ENCODE measurements around the gene CDCA7L.

The CDCA7L gene

DNA sequence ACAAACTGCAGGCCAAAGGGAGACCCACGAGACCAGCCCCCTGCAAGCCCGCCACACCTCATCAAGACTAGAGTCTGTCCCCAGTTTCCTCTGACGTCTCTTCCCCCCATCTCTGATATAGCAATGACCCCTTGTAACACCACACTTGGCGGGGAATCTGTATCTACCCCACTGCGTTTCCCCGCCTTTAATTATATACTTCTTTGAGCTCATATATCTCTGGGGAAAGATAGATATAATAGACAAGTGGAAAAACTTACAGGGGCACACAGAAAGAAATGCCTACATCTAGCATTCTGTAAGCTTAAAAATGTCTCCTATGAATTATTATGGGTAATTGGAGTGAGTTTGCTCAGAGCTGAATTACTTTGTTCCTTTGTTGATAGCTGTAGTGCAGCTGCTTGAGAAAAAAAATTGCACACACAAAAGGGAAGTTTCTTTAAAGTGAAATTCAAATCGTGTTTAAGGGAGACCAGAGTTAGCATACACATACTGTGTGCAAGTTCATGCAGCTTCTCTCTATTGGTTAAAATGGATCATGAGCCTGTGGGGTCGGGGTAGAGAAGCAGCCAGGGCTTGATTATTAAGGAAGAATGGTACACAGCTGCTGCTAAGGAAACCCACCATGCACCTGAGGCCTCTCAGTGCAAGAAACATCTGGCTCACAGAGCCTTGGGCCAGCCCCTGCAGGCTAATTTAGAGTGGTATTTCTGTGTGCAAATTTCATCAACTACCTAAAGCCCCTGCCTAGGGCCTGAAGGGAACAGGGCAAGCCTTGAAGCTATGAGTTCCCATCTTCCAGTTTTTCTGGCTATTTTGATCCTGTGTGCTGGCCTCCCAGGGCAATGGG is 32.5 kb downstream of the CDCA7L start:
- TF ChIP-seq, protein P1, sequence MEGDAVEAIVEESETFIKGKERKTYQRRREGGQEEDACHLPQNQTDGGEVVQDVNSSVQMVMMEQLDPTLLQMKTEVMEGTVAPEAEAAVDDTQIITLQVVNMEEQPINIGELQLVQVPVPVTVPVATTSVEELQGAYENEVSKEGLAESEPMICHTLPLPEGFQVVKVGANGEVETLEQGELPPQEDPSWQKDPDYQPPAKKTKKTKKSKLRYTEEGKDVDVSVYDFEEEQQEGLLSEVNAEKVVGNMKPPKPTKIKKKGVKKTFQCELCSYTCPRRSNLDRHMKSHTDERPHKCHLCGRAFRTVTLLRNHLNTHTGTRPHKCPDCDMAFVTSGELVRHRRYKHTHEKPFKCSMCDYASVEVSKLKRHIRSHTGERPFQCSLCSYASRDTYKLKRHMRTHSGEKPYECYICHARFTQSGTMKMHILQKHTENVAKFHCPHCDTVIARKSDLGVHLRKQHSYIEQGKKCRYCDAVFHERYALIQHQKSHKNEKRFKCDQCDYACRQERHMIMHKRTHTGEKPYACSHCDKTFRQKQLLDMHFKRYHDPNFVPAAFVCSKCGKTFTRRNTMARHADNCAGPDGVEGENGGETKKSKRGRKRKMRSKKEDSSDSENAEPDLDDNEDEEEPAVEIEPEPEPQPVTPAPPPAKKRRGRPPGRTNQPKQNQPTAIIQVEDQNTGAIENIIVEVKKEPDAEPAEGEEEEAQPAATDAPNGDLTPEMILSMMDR (conservative IDR thresholded peaks at IDR 0.05; ENCODE audit: low read depth, low read length): no peak
- no peak for DNase-seq (ENCODE audit: low read depth)
- H3K4me3 ChIP-seq (ENCODE audit: low read depth, low read length): no peak overlapping the region

- TF ChIP-seq, protein P1 (conservative IDR thresholded peaks at IDR 0.05; ENCODE audit: low read depth, low read length): no peak
- peak; percentile 20 for DNase-seq (ENCODE audit: low read depth)
- H3K4me3 ChIP-seq (ENCODE audit: low read depth, low read length): no peak overlapping the region
Observed at GRCh38 chr7:21912305-21912704, 33.4 kb downstream of the CDCA7L start.

DNA sequence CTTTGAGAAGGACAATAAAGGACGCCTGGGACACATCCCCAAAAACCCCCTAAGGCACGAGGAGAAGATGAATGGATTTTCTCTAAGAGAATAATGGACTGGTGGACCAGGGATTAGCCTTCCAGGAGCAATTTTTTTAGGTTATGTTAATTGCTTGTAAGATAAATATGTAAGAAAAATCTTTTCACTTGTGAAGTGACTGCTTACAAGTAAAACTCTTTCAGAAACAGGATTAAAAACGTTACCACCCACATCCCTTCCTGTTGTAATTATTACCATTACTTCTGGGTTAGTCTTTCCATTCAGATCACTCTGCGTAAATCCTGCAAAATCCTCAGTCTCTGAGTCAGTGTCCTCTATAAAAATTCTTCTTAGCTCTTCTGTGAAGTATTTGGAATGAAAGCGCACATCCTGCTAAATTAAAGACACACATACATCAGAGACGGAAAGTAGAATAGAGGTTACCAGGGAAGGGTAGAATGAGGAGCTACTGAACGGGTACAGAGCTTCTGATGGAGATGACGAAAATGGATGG is 34.3 kb downstream of the CDCA7L start:
- DNase-seq (ENCODE audit: low read depth): no peak
- TF ChIP-seq, protein P1 (conservative IDR thresholded peaks at IDR 0.05; ENCODE audit: low read depth, low read length): no peak
- H3K4me3 ChIP-seq (ENCODE audit: low read depth, low read length): no peak overlapping the region

- no peak for DNase-seq (ENCODE audit: low read depth)
- TF ChIP-seq, protein P1 (conservative IDR thresholded peaks at IDR 0.05; ENCODE audit: low read depth, low read length): no peak
- no peak overlapping the region for H3K4me3 ChIP-seq (ENCODE audit: low read depth, low read length)
Observed at GRCh38 chr7:21910253-21910652, 35.4 kb downstream of the CDCA7L start.

- H3K4me3 ChIP-seq (ENCODE audit: low read depth, low read length): no peak overlapping the region
- TF ChIP-seq, protein P1 (conservative IDR thresholded peaks at IDR 0.05; ENCODE audit: low read depth, low read length): no peak
- no peak for DNase-seq (ENCODE audit: low read depth)
Observed at GRCh38 chr7:21908746-21909145, 37.0 kb downstream of the CDCA7L start.

GRCh38 chr7:21903020-21903786 is 42.5 kb downstream of the CDCA7L start:
- H3K4me3 ChIP-seq (ENCODE audit: low read depth, low read length): no peak overlapping the region
- TF ChIP-seq, protein P1 (conservative IDR thresholded peaks at IDR 0.05; ENCODE audit: low read depth, low read length): no peak
- DNase-seq (ENCODE audit: low read depth): peak; percentile 76

Measured in choroid plexus epithelial cell (primary cell).